ENCODE data around the gene MROH8. TPM values are rescaled to one million over a fixed set of nuclear protein-coding genes. Genes with fewer than 3 reads are reported as not detected.

The MROH8 gene
- total and polyA plus RNA-seq, 2 of the 13 experiments (the other 11 are each of a cell fraction or from before 2014, with no cell fraction given), result 2.6 to 5.5 TPM

- TF ChIP-seq FOXO4 (CRISPR knock-in tag; conservative IDR thresholded peaks at IDR 0.05) (no peak), POGZ (CRISPR knock-in tag; IDR thresholded peaks at IDR 0.05) (no peak)
Measured at GRCh38 chr20:37133952-37134351, 45.4 kb downstream of the MROH8 start (continued).

GRCh38 chr20:37131486-37131885 lies 47.9 kb downstream of the MROH8 start:
- Histone ChIP-seq H3K27me3 (ENCODE audit: control insufficient read depth in 1 of 2, insufficient read depth in 2 of 2, low read length in 2 of 2) (no peaks in the 10 kb centered on the region), H2AFZ (ENCODE audit: low read length) (no peak overlapping the region), H3K79me2 (ENCODE audit: insufficient read depth, low read length) (no peaks in the 10 kb centered on the region), H3K9me3 (ENCODE audit: low read length) (no peaks in the 10 kb centered on the region), H3K9ac (ENCODE audit: insufficient read depth, low read depth, low read length) (no peak overlapping the region), H3K4me3 (replicated peaks in 1 of 3; ENCODE audit: insufficient read depth in 1 of 3, low read depth in 2 of 3, low read length in 3 of 3) (no peak overlapping the region), H3K4me1 (ENCODE audit: insufficient read depth, low read length) (peaks cover 9% of the 10 kb centered on the region), H4K20me1 (ENCODE audit: insufficient read depth, low read length) (no peaks in the 10 kb centered on the region), H3K36me3 (replicated peaks in 1 of 2; ENCODE audit: control insufficient read depth in 1 of 2, insufficient read depth in 2 of 2, low read length in 2 of 2) (no peaks in the 10 kb centered on the region), H3K27ac (ENCODE audit: extremely low read length, insufficient read depth, low read length) (no peak overlapping the region), H3K4me2 (ENCODE audit: low read depth, low read length) (no peak overlapping the region)
- in situ Hi-C loops (cut with HindIII; ENCODE audit: extremely low pct_ligation_motif_present, low pct_unique_long_range_greater_than_20kb) (no loop called here), intact Hi-C loops (cut with micrococcal nuclease; ENCODE audit: unreplicated experiment) (no loop called here)
- FAIRE-seq (no peak), DNase-seq (ENCODE audit: low spot score) (no peak), ATAC-seq (no peak)
- TF ChIP-seq MAFF (IDR thresholded peaks at IDR 0.05; ENCODE audit: low read depth, low read length) (peak; percentile 6; the same call in 1 of the 2 replicates), MAFK (conservative IDR thresholded peaks at IDR 0.05 in 1 of 2, IDR thresholded peaks at IDR 0.05 in 1 of 2; ENCODE audit: low read length in 2 of 2) (peak; percentile 44 to 52; a peak in 3 of 4 replicates), KDM4B (CRISPR knock-in tag; IDR thresholded peaks at IDR 0.05) (no peak)
- BruUV-seq (replicated peaks), result no TSS peak
- CTCF ChIA-PET (ENCODE audit: low intra/inter-chr PET ratio, low total read pairs), result no interaction called here
- POLR2A ChIA-PET, result no interaction called here
- 65% methylated on average over 3 of the region's 3 CpGs for WGBS (ENCODE audit: low lambda C conversion rate)

GRCh38 chr20:37128803-37129202 lies 50.5 kb downstream of the MROH8 start:
- TF ChIP-seq PATZ1 (CRISPR knock-in tag; IDR thresholded peaks at IDR 0.05) (peak; percentile 66), HNF4A (CRISPR knock-in tag; IDR thresholded peaks at IDR 0.05) (peak; percentile 47), MXD3 (CRISPR knock-in tag; IDR thresholded peaks at IDR 0.05) (no peak), SAP130 (CRISPR knock-in tag; IDR thresholded peaks at IDR 0.05; ENCODE audit: low read depth) (no peak), SALL1 (CRISPR knock-in tag; IDR thresholded peaks at IDR 0.05) (peak; percentile 38; the same call in 1 of the 2 replicates)
- ChIA-PET CTCF (ENCODE audit: low intra/inter-chr PET ratio, low total read pairs) (no interaction called here), POLR2A (no interaction called here)
- WGBS (ENCODE audit: low lambda C conversion rate), result 46% methylated on average over 3 of the region's 3 CpGs
- no peak overlapping the region for H3K9ac ChIP-seq (ENCODE audit: insufficient read depth, low read depth, low read length)
- H2AFZ ChIP-seq (ENCODE audit: low read length), result no peak overlapping the region
- peaks cover 9% of the 10 kb centered on the region for H3K4me1 ChIP-seq (ENCODE audit: insufficient read depth, low read length)
- no peaks in the 10 kb centered on the region for H3K36me3 ChIP-seq (replicated peaks in 1 of 2; ENCODE audit: control insufficient read depth in 1 of 2, insufficient read depth in 2 of 2, low read length in 2 of 2)
- H3K4me2 ChIP-seq (ENCODE audit: low read depth, low read length), result no peak overlapping the region
- H3K27me3 ChIP-seq (ENCODE audit: control insufficient read depth in 1 of 2, insufficient read depth in 2 of 2, low read length in 2 of 2), result no peaks in the 10 kb centered on the region
- H3K27ac ChIP-seq (ENCODE audit: extremely low read length, insufficient read depth, low read length), result no peak overlapping the region
- DNase-seq (ENCODE audit: low spot score) (no peak), ATAC-seq (peak; percentile 75), FAIRE-seq (no peak)
- BruUV-seq (replicated peaks), result no TSS peak
- no peaks in the 10 kb centered on the region for H3K79me2 ChIP-seq (ENCODE audit: insufficient read depth, low read length)
- in situ Hi-C loops (cut with HindIII; ENCODE audit: extremely low pct_ligation_motif_present, low pct_unique_long_range_greater_than_20kb), result no loop called here
- no peaks in the 10 kb centered on the region for H4K20me1 ChIP-seq (ENCODE audit: insufficient read depth, low read length)
- intact Hi-C loops (cut with micrococcal nuclease; ENCODE audit: unreplicated experiment), result no loop called here
- H3K9me3 ChIP-seq (ENCODE audit: low read length), result no peaks in the 10 kb centered on the region
- H3K4me3 ChIP-seq (replicated peaks in 1 of 3; ENCODE audit: insufficient read depth in 1 of 3, low read depth in 2 of 3, low read length in 3 of 3), result no peak overlapping the region

Data from HepG2 (cell line).